WTC11 (cell line): Measurements from ENCODE around the gene SNX18. TPM values are rescaled to one million over a fixed set of nuclear protein-coding genes. Genes with fewer than 3 reads are reported as not detected.
A peak's percentile ranks its signal among the peaks of the same experiment; 100 is the strongest.

Experiments used
- ATAC-seq: fragments of 200-7000 bp; cut with Tn5 transposase; 2 replicates; pipeline ENCODE4 v1.10.0; 2021; ENCODE audit warnings: mild to moderate bottlenecking, moderate library complexity
- CTCF ChIA-PET: fragments of 300-600 bp; sonication (Branson Sonifier 250); formaldehyde crosslinking; loops from one replicate; lab custom pipeline; 2021; ENCODE audit warnings: antibody characterized with exemption; lab: Charles Lee
- POLR2A ChIA-PET: fragments of 350-600 bp; sonication (Branson Sonifier 250); formaldehyde crosslinking; loops from one replicate; lab custom pipeline; 2021; ENCODE audit warnings: antibody characterized with exemption; lab: Charles Lee
- DNase-seq: peaks from one replicate; pipeline ENCODE4 v3.0.0; 2021; ENCODE audit warnings: low spot score
- H3K27ac Mint-ChIP-seq: 2 replicates; pipeline ENCODE4 v1.8.0; 2021; ENCODE audit warnings: mixed read lengths
- H3K27me3 Mint-ChIP-seq: 2 replicates; pipeline ENCODE4 v1.8.0; 2021; ENCODE audit warnings: low read depth, mild to moderate bottlenecking, moderate library complexity, mixed read lengths
- H3K36me3 Mint-ChIP-seq: 2 replicates; pipeline ENCODE4 v1.8.0; 2021; ENCODE audit warnings: mixed read lengths
- H3K4me1 Mint-ChIP-seq: 2 replicates; pipeline ENCODE4 v1.8.0; 2022; ENCODE audit warnings: mixed read lengths
- H3K4me3 Mint-ChIP-seq: 2 replicates; pipeline ENCODE4 v1.8.0; 2021; ENCODE audit warnings: mild to moderate bottlenecking, moderate library complexity, mixed read lengths
- H3K9me3 Mint-ChIP-seq: 2 replicates; pipeline ENCODE4 v1.8.0; 2021; ENCODE audit warnings: mixed read lengths
- CBFB ChIP-seq: sonication (generic); formaldehyde crosslinking; IDR thresholded peaks from 2 replicates; pipeline ENCODE4 v1.8.1; 2022; ENCODE audit warnings: mild to moderate bottlenecking, low read depth, missing genetic modification reagents
- EMX1 ChIP-seq: fragments of 250-450 bp; sonication (Bioruptor Pico); IDR thresholded peaks from 2 replicates; pipeline ENCODE4 v1.8.0; 2021; ENCODE audit warnings: mild to moderate bottlenecking
- FOXK1 ChIP-seq: sonication (generic); formaldehyde crosslinking; IDR thresholded peaks from 2 replicates; pipeline ENCODE4 v1.8.0; 2022; ENCODE audit warnings: mild to moderate bottlenecking, moderate library complexity, missing genetic modification reagents
- GABPB1 ChIP-seq: sonication (generic); formaldehyde crosslinking; IDR thresholded peaks from 2 replicates; pipeline ENCODE4 v1.8.1; 2023; ENCODE audit warnings: mild to moderate bottlenecking, missing genetic modification reagents
- HMGA2 ChIP-seq: fragments of 250-450 bp; sonication (Bioruptor Pico); IDR thresholded peaks from 2 replicates; pipeline ENCODE4 v1.4.0; 2021; ENCODE audit warnings: mild to moderate bottlenecking, moderate library complexity
- JUN ChIP-seq: sonication (generic); formaldehyde crosslinking; IDR thresholded peaks from 2 replicates; pipeline ENCODE4 v1.8.0; 2023; ENCODE audit warnings: mild to moderate bottlenecking, missing genetic modification reagents
- NFE2L1 ChIP-seq: sonication (generic); formaldehyde crosslinking; IDR thresholded peaks from 2 replicates; pipeline ENCODE4 v1.8.1; 2023; ENCODE audit warnings: missing genetic modification reagents
- SP1 ChIP-seq: sonication (generic); formaldehyde crosslinking; conservative IDR thresholded peaks from 2 replicates; pipeline ENCODE4 v1.8.1; 2022; ENCODE audit warnings: missing genetic modification reagents
- TP53 ChIP-seq: sonication (generic); formaldehyde crosslinking; IDR thresholded peaks from 2 replicates; pipeline ENCODE4 v1.8.1; 2023; ENCODE audit warnings: mild to moderate bottlenecking, missing genetic modification reagents
- ZNF232 ChIP-seq: sonication (generic); formaldehyde crosslinking; IDR thresholded peaks from 2 replicates; pipeline ENCODE4 v1.8.0; 2022; ENCODE audit warnings: mild to moderate bottlenecking, missing genetic modification reagents
- ZNF263 ChIP-seq: sonication (generic); formaldehyde crosslinking; IDR thresholded peaks from 2 replicates; pipeline ENCODE4 v1.8.1; 2022; ENCODE audit warnings: low read depth, mild to moderate bottlenecking, moderate library complexity, missing genetic modification reagents
- ZNF396 ChIP-seq: fragments of 250-450 bp; sonication (Bioruptor Pico); IDR thresholded peaks from 2 replicates; pipeline ENCODE4 v1.8.0; 2021; ENCODE audit warnings: mild to moderate bottlenecking, moderate library complexity, borderline replicate concordance
- total RNA-seq: library from RNA; stranded (reverse); gene quantifications from 3 replicates; pipeline ENCODE4 v1.2.3, GENCODE V29; 2021
- TF ChIP-seq, protein P1 (sequence below): sonication (generic); formaldehyde crosslinking; IDR thresholded peaks from 2 replicates; pipeline ENCODE4 v1.8.0; 2023; ENCODE audit warnings: missing genetic modification reagents
- TF ChIP-seq, protein P2 (sequence below): fragments of 250-450 bp; sonication (Bioruptor Pico); IDR thresholded peaks from 2 replicates; pipeline ENCODE4 v1.8.0; 2021; ENCODE audit warnings: mild to moderate bottlenecking
- TF ChIP-seq, protein P3 (sequence below): sonication (generic); formaldehyde crosslinking; IDR thresholded peaks from 2 replicates; pipeline ENCODE4 v1.8.1; 2023; ENCODE audit warnings: mild to moderate bottlenecking, missing genetic modification reagents
- TF ChIP-seq, protein P4 (sequence below): sonication (generic); formaldehyde crosslinking; IDR thresholded peaks from 2 replicates; pipeline ENCODE4 v1.8.0; 2022; ENCODE audit warnings: mild to moderate bottlenecking, missing genetic modification reagents
- TF ChIP-seq, protein P5 (sequence below): sonication (generic); formaldehyde crosslinking; IDR thresholded peaks from 2 replicates; pipeline ENCODE4 v1.8.1; 2023; ENCODE audit warnings: mild to moderate bottlenecking, missing genetic modification reagents
- TF ChIP-seq, protein P6 (sequence below): sonication (generic); formaldehyde crosslinking; IDR thresholded peaks from 2 replicates; pipeline ENCODE4 v1.8.1; 2023; ENCODE audit warnings: mild to moderate bottlenecking, missing genetic modification reagents, moderate library complexity
- TF ChIP-seq, protein P7 (sequence below): sonication (generic); formaldehyde crosslinking; IDR thresholded peaks from 2 replicates; pipeline ENCODE4 v1.8.0; 2022; ENCODE audit warnings: mild to moderate bottlenecking, missing genetic modification reagents

SNX18 gene
- total RNA-seq, 1 experiment from 2014 or later = 24.6 TPM

DNA sequence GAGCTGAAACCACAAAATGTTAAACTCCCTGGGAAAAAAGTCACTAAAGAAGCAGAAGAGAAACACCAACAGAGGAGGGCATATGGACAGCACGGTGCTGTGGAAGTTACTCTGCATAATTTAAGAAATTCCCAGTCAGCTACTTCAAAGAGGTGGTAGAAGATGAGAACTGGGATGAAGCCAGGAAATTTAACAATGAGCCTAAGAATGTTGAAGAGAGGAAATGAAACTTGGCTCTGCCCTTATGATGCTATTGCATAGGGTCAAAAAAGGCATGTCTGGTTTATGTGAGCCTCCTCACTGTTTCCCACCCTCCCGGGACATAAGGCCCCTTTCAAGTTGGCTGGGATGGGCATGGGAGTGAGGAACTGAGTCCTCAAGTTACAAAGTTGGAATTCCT lies 25.4 kb upstream of the SNX18 start (continued):
- TF ChIP-seq CBFB (CRISPR knock-in tag) = no peak

DNA sequence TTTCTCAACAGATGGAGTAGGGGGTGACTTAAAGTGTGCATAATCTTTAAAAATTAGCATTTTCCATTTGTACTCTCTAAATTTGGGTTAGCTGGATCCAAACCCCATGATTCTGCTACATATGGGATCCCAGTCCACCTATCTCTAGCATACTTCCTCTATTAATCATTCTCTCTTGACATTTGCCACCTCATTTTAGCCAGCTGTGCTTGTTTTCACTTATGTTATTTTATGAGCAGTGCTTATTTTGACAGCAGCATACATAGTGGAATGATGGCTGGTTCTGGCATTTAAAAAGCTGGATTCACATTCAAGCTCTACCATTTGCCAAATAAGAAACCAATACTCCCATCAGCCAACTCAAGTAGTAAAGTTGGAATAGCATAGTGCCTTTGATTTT lies 22.5 kb upstream of the SNX18 start:
- ATAC-seq = no peak
- no peak overlapping the region for H3K4me3 Mint-ChIP-seq
- no peaks in the 10 kb centered on the region for H3K4me1 Mint-ChIP-seq
- CTCF ChIA-PET = no interaction called here
- TF ChIP-seq ZNF263 (CRISPR knock-in tag) (no peak), CBFB (CRISPR knock-in tag) (no peak), JUN (CRISPR knock-in tag) (no peak), ZNF232 (CRISPR knock-in tag) (no peak), ZNF396 (no peak), TP53 (no peak), SP1 (no peak), GABPB1 (CRISPR knock-in tag) (no peak), FOXK1 (no peak), NFE2L1 (CRISPR knock-in tag) (no peak), EMX1 (CRISPR knock-in tag) (no peak)
- TF ChIP-seq, protein P1, sequence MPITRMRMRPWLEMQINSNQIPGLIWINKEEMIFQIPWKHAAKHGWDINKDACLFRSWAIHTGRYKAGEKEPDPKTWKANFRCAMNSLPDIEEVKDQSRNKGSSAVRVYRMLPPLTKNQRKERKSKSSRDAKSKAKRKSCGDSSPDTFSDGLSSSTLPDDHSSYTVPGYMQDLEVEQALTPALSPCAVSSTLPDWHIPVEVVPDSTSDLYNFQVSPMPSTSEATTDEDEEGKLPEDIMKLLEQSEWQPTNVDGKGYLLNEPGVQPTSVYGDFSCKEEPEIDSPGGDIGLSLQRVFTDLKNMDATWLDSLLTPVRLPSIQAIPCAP (CRISPR knock-in tag) = no peak
- TF ChIP-seq, protein P2, sequence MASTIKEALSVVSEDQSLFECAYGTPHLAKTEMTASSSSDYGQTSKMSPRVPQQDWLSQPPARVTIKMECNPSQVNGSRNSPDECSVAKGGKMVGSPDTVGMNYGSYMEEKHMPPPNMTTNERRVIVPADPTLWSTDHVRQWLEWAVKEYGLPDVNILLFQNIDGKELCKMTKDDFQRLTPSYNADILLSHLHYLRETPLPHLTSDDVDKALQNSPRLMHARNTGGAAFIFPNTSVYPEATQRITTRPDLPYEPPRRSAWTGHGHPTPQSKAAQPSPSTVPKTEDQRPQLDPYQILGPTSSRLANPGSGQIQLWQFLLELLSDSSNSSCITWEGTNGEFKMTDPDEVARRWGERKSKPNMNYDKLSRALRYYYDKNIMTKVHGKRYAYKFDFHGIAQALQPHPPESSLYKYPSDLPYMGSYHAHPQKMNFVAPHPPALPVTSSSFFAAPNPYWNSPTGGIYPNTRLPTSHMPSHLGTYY (CRISPR knock-in tag) = no peak
- TF ChIP-seq, protein P3, sequence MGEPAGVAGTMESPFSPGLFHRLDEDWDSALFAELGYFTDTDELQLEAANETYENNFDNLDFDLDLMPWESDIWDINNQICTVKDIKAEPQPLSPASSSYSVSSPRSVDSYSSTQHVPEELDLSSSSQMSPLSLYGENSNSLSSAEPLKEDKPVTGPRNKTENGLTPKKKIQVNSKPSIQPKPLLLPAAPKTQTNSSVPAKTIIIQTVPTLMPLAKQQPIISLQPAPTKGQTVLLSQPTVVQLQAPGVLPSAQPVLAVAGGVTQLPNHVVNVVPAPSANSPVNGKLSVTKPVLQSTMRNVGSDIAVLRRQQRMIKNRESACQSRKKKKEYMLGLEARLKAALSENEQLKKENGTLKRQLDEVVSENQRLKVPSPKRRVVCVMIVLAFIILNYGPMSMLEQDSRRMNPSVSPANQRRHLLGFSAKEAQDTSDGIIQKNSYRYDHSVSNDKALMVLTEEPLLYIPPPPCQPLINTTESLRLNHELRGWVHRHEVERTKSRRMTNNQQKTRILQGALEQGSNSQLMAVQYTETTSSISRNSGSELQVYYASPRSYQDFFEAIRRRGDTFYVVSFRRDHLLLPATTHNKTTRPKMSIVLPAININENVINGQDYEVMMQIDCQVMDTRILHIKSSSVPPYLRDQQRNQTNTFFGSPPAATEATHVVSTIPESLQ (CRISPR knock-in tag) = no peak
- TF ChIP-seq, protein P4, sequence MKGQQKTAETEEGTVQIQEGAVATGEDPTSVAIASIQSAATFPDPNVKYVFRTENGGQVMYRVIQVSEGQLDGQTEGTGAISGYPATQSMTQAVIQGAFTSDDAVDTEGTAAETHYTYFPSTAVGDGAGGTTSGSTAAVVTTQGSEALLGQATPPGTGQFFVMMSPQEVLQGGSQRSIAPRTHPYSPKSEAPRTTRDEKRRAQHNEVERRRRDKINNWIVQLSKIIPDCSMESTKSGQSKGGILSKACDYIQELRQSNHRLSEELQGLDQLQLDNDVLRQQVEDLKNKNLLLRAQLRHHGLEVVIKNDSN = no peak
- TF ChIP-seq, protein P5, sequence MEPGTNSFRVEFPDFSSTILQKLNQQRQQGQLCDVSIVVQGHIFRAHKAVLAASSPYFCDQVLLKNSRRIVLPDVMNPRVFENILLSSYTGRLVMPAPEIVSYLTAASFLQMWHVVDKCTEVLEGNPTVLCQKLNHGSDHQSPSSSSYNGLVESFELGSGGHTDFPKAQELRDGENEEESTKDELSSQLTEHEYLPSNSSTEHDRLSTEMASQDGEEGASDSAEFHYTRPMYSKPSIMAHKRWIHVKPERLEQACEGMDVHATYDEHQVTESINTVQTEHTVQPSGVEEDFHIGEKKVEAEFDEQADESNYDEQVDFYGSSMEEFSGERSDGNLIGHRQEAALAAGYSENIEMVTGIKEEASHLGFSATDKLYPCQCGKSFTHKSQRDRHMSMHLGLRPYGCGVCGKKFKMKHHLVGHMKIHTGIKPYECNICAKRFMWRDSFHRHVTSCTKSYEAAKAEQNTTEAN (CRISPR knock-in tag) = no peak
- TF ChIP-seq, all 79 proteins: peak for 0
- H3K36me3 Mint-ChIP-seq = peaks cover 26% of the 10 kb centered on the region
- POLR2A ChIA-PET = no interaction called here
- H3K27ac Mint-ChIP-seq = no peak overlapping the region
- peaks cover 43% of the 10 kb centered on the region for H3K9me3 Mint-ChIP-seq
- peaks cover 6% of the 10 kb centered on the region for H3K27me3 Mint-ChIP-seq
- DNase-seq = no peak

DNA sequence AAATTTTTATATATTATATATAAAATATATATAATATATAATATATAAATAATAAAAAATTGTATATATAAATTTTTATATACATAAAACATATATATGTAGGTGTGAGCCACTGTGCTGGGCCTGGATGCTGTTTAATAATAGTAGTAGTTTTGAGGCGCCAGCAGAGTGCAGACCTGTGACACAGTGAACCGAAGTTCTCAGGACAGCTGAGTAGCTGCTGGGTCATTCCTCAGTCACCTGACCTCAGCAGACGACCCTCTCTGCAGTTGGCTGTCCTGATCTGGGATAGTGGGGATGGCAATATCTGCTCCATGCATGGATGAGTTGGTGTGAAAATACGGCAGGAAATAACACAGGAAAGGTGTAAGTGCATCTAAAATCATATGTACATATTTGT lies 3.3 kb upstream of the SNX18 start:
- peaks cover 10% of the 10 kb centered on the region for H3K27me3 Mint-ChIP-seq
- CTCF ChIA-PET = interaction anchor here (1.0 to 1.3 kb wide), 4 partner anchors 271 to 632 kb away, joined by 3 to 4 read pairs (median 4); no protein-coding TSS in a partner anchor
- ATAC-seq = peak; percentile 34

More for the DNA sequence above, 3.3 kb upstream of the SNX18 start:
- Mint-ChIP-seq H3K27ac (no peak overlapping the region), H3K9me3 (peaks cover 13% of the 10 kb centered on the region), H3K4me3 (no peak overlapping the region), H3K4me1 (peaks cover 16% of the 10 kb centered on the region), H3K36me3 (peaks cover 10% of the 10 kb centered on the region)
- TF ChIP-seq, protein P6, sequence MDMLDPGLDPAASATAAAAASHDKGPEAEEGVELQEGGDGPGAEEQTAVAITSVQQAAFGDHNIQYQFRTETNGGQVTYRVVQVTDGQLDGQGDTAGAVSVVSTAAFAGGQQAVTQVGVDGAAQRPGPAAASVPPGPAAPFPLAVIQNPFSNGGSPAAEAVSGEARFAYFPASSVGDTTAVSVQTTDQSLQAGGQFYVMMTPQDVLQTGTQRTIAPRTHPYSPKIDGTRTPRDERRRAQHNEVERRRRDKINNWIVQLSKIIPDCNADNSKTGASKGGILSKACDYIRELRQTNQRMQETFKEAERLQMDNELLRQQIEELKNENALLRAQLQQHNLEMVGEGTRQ (CRISPR knock-in tag) = peak; percentile 64
- TF ChIP-seq, protein P7, sequence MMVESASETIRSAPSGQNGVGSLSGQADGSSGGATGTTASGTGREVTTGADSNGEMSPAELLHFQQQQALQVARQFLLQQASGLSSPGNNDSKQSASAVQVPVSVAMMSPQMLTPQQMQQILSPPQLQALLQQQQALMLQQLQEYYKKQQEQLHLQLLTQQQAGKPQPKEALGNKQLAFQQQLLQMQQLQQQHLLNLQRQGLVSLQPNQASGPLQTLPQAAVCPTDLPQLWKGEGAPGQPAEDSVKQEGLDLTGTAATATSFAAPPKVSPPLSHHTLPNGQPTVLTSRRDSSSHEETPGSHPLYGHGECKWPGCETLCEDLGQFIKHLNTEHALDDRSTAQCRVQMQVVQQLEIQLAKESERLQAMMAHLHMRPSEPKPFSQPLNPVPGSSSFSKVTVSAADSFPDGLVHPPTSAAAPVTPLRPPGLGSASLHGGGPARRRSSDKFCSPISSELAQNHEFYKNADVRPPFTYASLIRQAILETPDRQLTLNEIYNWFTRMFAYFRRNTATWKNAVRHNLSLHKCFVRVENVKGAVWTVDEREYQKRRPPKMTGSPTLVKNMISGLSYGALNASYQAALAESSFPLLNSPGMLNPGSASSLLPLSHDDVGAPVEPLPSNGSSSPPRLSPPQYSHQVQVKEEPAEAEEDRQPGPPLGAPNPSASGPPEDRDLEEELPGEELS = no peak
- TF ChIP-seq, protein P4 = 0 out of 2 replicates have a peak, but pooled peaks have one; percentile 32
- TF ChIP-seq HMGA2 (CRISPR knock-in tag) = peak; percentile 77
- POLR2A ChIA-PET = no interaction called here
- DNase-seq = no peak
